IMR-90 (cell line): Measurements from ENCODE around the gene SERPINA6. TPM values are rescaled to one million over a fixed set of nuclear protein-coding genes. Genes with fewer than 3 reads are reported as not detected.

Experiments used
- ATAC-seq: fragments of 200-7000 bp; cut with Tn5 transposase; 2 replicates; pipeline ENCODE4 v1.9.1; 2020; ENCODE audit warnings: low read depth, mild to moderate bottlenecking, moderate library complexity
- BruUV-seq: library from RNA; stranded (reverse); fragments of 400-500 nt; replicated peaks from 2 replicates; lab custom pipeline; 2021; lab: Mats Ljungman, UMichigan
- CTCF ChIA-PET: fragments of 300-600 bp; formaldehyde crosslinking; extraction: SDS; loops from one replicate; lab custom pipeline; 2021; ENCODE audit warnings: antibody characterized with exemption; lab: Yijun Ruan, JAX
- POLR2A ChIA-PET: fragments of 300-600 bp; sonication (Branson Sonifier 250); formaldehyde crosslinking; loops from one replicate; lab custom pipeline; 2022; ENCODE audit warnings: antibody characterized with exemption; ENCODE audit not compliant: unreplicated experiment; lab: Charles Lee
- DNase-seq: peaks from one replicate; pipeline ENCODE4 v3.0.0; 2013
- H2AFZ ChIP-seq: replicated peaks from 2 replicates; pipeline ENCODE3; 2013; ENCODE audit warnings: low read length, mild to moderate bottlenecking; ENCODE audit not compliant: poor library complexity
- H2AK5ac ChIP-seq: 2 replicates; pipeline ENCODE4 v1.6.1; 2013; ENCODE audit warnings: low read depth, low read length, inconsistent platforms
- H2AK9ac ChIP-seq: replicated peaks from 2 replicates; pipeline ENCODE3; 2013; ENCODE audit warnings: mild to moderate bottlenecking, low read depth, low read length, moderate library complexity; ENCODE audit not compliant: poor library complexity
- H2BK120ac ChIP-seq: 2 replicates; pipeline ENCODE4 v1.6.1; 2013; ENCODE audit warnings: low read depth, low read length, inconsistent platforms
- H2BK15ac ChIP-seq: 3 replicates; pipeline ENCODE4 v1.6.1; 2013; ENCODE audit warnings: low read depth, low read length, inconsistent platforms
- H2BK20ac ChIP-seq: 2 replicates; pipeline ENCODE4 v1.6.1; 2013; ENCODE audit warnings: low read depth, mild to moderate bottlenecking, inconsistent platforms, low read length, moderate library complexity
- H2BK5ac ChIP-seq: 2 replicates; pipeline ENCODE4 v1.6.1; 2013; ENCODE audit warnings: mild to moderate bottlenecking, low read depth, low read length, inconsistent platforms; ENCODE audit not compliant: poor library complexity, severe bottlenecking
- H3K14ac ChIP-seq: replicated peaks from 2 replicates; pipeline ENCODE4 v1.6.1; 2013; ENCODE audit warnings: low read depth, low read length, inconsistent platforms
- H3K18ac ChIP-seq: 2 replicates; pipeline ENCODE4 v1.6.1; 2013; ENCODE audit warnings: low read depth, low read length, control low read depth
- H3K23ac ChIP-seq: 2 replicates; pipeline ENCODE4 v1.6.1; 2013; ENCODE audit warnings: low read depth, low read length, inconsistent platforms
- H3K27ac ChIP-seq: 2 replicates; pipeline ENCODE4 v1.5.1; 2013; ENCODE audit warnings: mild to moderate bottlenecking, control low read depth, low read length; ENCODE audit not compliant: insufficient read depth
- H3K27me3 ChIP-seq: 2 replicates; pipeline ENCODE4 v1.6.1; 2013; ENCODE audit warnings: low read length; ENCODE audit not compliant: control insufficient read depth, insufficient read depth
- H3K36me3 ChIP-seq: 2 replicates; pipeline ENCODE4 v1.6.1; 2013; ENCODE audit warnings: low read length, mixed read lengths; ENCODE audit not compliant: control insufficient read depth, insufficient read depth
- H3K4ac ChIP-seq: 2 replicates; pipeline ENCODE4 v1.6.1; 2013; ENCODE audit warnings: low read depth, low read length, inconsistent platforms
- H3K4me1 ChIP-seq: 2 replicates; pipeline ENCODE4 v1.6.1; 2013; ENCODE audit warnings: low read length, mixed read lengths; ENCODE audit not compliant: control insufficient read depth, insufficient read depth
- H3K4me2 ChIP-seq: 2 replicates; pipeline ENCODE4 v1.6.1; 2013; ENCODE audit warnings: low read depth, mild to moderate bottlenecking, control low read depth, low read length, moderate library complexity
- H3K4me3 ChIP-seq: 2 replicates; pipeline ENCODE4 v1.5.1; 2013; ENCODE audit warnings: low read depth, mild to moderate bottlenecking, control low read depth, low read length, moderate library complexity; ENCODE audit not compliant: insufficient read depth
- H3K56ac ChIP-seq: 2 replicates; pipeline ENCODE4 v1.6.1; 2013; ENCODE audit warnings: low read length, inconsistent platforms; ENCODE audit not compliant: insufficient read depth; ENCODE audit errors: extremely low read depth
- H3K79me1 ChIP-seq, 2 experiments: 2 replicates each; pipeline ENCODE4 v1.6.1; 2013; ENCODE audit warnings: low read length in 2 of 2, inconsistent platforms in 1 of 2, low read depth in 1 of 2
- H3K9ac ChIP-seq: 2 replicates; pipeline ENCODE4 v1.6.1; 2013; ENCODE audit warnings: low read depth, low read length, control low read depth
- H3K9me1 ChIP-seq: 2 replicates; pipeline ENCODE4 v1.6.1; 2013; ENCODE audit warnings: low read length, inconsistent platforms; ENCODE audit not compliant: insufficient read depth
- H3K9me3 ChIP-seq: 2 replicates; pipeline ENCODE4 v1.6.1; 2013; ENCODE audit warnings: low read length; ENCODE audit not compliant: control insufficient read depth, insufficient read depth
- H4K20me1 ChIP-seq: 2 replicates; pipeline ENCODE4 v1.6.1; 2013; ENCODE audit warnings: low read length, inconsistent platforms; ENCODE audit not compliant: insufficient read depth
- H4K5ac ChIP-seq: 2 replicates; pipeline ENCODE4 v1.6.1; 2013; ENCODE audit warnings: mild to moderate bottlenecking, low read depth, low read length, control low read depth
- H4K8ac ChIP-seq, 2 experiments: 2 replicates each; pipeline ENCODE4 v1.6.1; 2013; ENCODE audit warnings: low read depth in 2 of 2, low read length in 2 of 2, control low read depth in 1 of 2, inconsistent platforms in 1 of 2
- H4K91ac ChIP-seq: 2 replicates; pipeline ENCODE4 v1.6.1; 2013; ENCODE audit warnings: low read depth, low read length, inconsistent platforms; ENCODE audit not compliant: insufficient read depth
- BHLHE40 ChIP-seq: fragments of 150-350 bp; IDR thresholded peaks from 2 replicates; pipeline ENCODE4 v1.6.1; 2016; ENCODE audit warnings: mild to moderate bottlenecking, low read depth, low read length
- CEBPB ChIP-seq: IDR thresholded peaks from 2 replicates; pipeline ENCODE4 v1.6.1; 2012; ENCODE audit warnings: low read depth, low read length, improper control_type of control experiment
- CTCF ChIP-seq: conservative IDR thresholded peaks from 2 replicates; pipeline ENCODE4 v1.5.1; 2012; ENCODE audit warnings: mild to moderate bottlenecking, low read depth, low read length, improper control_type of control experiment
- ELK1 ChIP-seq: fragments of 150-350 bp; IDR thresholded peaks from 2 replicates; pipeline ENCODE4 v1.6.1; 2016; ENCODE audit warnings: low read depth, mild to moderate bottlenecking, low read length, moderate library complexity, borderline replicate concordance
- FOS ChIP-seq: fragments of 150-350 bp; IDR thresholded peaks from 2 replicates; pipeline ENCODE4 v1.6.1; 2016; ENCODE audit warnings: low read depth, low read length
- MAZ ChIP-seq: IDR thresholded peaks from 2 replicates; pipeline ENCODE4 v1.6.1; 2012; ENCODE audit warnings: low read depth, mild to moderate bottlenecking, low read length, improper control_type of control experiment, moderate library complexity, borderline replicate concordance
- MXI1 ChIP-seq: IDR thresholded peaks from 2 replicates; pipeline ENCODE4 v1.6.1; 2012; ENCODE audit warnings: low read depth, mild to moderate bottlenecking, low read length, moderate library complexity, borderline replicate concordance
- NFE2L2 ChIP-seq: fragments of 150-350 bp; IDR thresholded peaks from 2 replicates; pipeline ENCODE4 v1.6.1; 2016; ENCODE audit warnings: low read depth, mild to moderate bottlenecking, low read length
- POLR2A ChIP-seq: IDR thresholded peaks from 2 replicates; pipeline ENCODE4 v1.6.1; 2012; ENCODE audit warnings: mild to moderate bottlenecking, low read depth, low read length
- RAD21 ChIP-seq: IDR thresholded peaks from 2 replicates; pipeline ENCODE4 v1.6.1; 2012; ENCODE audit warnings: low read length, improper control_type of control experiment
- SMC3 ChIP-seq: fragments of 150-350 bp; IDR thresholded peaks from 2 replicates; pipeline ENCODE4 v1.6.1; 2016; ENCODE audit warnings: low read depth, mild to moderate bottlenecking, antibody characterized with exemption, low read length, moderate library complexity
- WGBS, 2 experiments: methylation state at CpG; one replicate each; pipeline versions ENCODE4 v1.1.5 to v1.1.7; 2013; ENCODE audit warnings: missing lambda C conversion rate in 2 of 2; ENCODE audit not compliant: insufficient read length in 1 of 2; ENCODE audit errors: extremely low coverage in 2 of 2; 5-methylcytosine and 5-hydroxymethylcytosine counted together
- dilution Hi-C: fragments of 300-500 bp; cut with HindIII; formaldehyde crosslinking; loops from one replicate; pipeline ENCODE4 v1.14.3; 2018; ENCODE audit warnings: low sequenced_read_pairs; ENCODE audit not compliant: unreplicated experiment
- in situ Hi-C: fragments of 300-500 bp; cut with MboI; formaldehyde crosslinking; loops from 3 replicates; pipeline ENCODE4 v1.14.3; 2019; ENCODE audit warnings: low sequenced_read_pairs, inconsistent platforms, mixed read lengths
- intact Hi-C: fragments of 100-400 bp; cut with micrococcal nuclease; formaldehyde crosslinking; loops from 2 replicates; pipeline ENCODE4 v1.10.0; 2022
- polyA plus RNA-seq, 3 experiments: library from polyadenylated mRNA; depleted of rRNA; stranded (reverse); fragments of >200 nt; gene quantifications; 2 replicates each; pipeline ENCODE4 v1.2.3, GENCODE V29; 2012; ENCODE audit warnings: low replicate concordance in 1 of 3
- total RNA-seq: library from RNA; depleted of rRNA; stranded (reverse); fragments of >200 nt; gene quantifications from 2 replicates; pipeline ENCODE4 v1.2.3, GENCODE V29; 2012

The SERPINA6 gene
- total and polyA plus RNA-seq, 2 of the 4 experiments (the other 2 are of a cell fraction): not detected

GRCh38 chr14:94330857-94331256 is 7.7 kb upstream of the SERPINA6 start:
- Histone ChIP-seq H2BK120ac (no peak overlapping the region), H4K5ac (no peak overlapping the region), H3K4ac (no peak overlapping the region), H3K18ac (no peak overlapping the region), H2AK5ac (no peak overlapping the region), H3K4me3 (no peak overlapping the region), H3K56ac (no peak overlapping the region), H2AFZ (no peak overlapping the region), H2BK20ac (no peak overlapping the region), H4K8ac (no peak overlapping the region), H4K91ac (no peak overlapping the region), H3K4me1 (no peaks in the 10 kb centered on the region), H3K14ac (no peak overlapping the region), H4K20me1 (no peaks in the 10 kb centered on the region), H3K9me3 (no peaks in the 10 kb centered on the region), H3K9ac (no peak overlapping the region), H3K79me1 (no peaks in the 10 kb centered on the region), H3K27me3 (no peaks in the 10 kb centered on the region; the same call in 1 of the 2 replicates), H2AK9ac (no peak overlapping the region), H3K36me3 (no peaks in the 10 kb centered on the region), H3K4me2 (no peak overlapping the region), H3K27ac (no peak overlapping the region), H2BK5ac (no peak overlapping the region), H3K9me1 (no peaks in the 10 kb centered on the region), H3K23ac (no peak overlapping the region), H2BK15ac (no peak overlapping the region)
- ATAC-seq: no peak
- dilution Hi-C loops (no loop called here), intact Hi-C loops (no loop called here), in situ Hi-C loops (no loop called here)
- ChIA-PET CTCF (no interaction called here), POLR2A (no interaction called here)
- DNase-seq: no peak
- WGBS, 2 experiments: no CpG with 5 or more reads among the region's 2 CpGs
- BruUV-seq: no TSS peak
- TF ChIP-seq FOS (no peak), POLR2A (no peak), CEBPB (no peak), MAZ (no peak), NFE2L2 (no peak), MXI1 (no peak), BHLHE40 (no peak), RAD21 (no peak), SMC3 (no peak), ELK1 (no peak), CTCF (no peak)
